Hematopoietic multipotent progenitor cell treated with erythropoietin and hydrocortisone succinate and interleukin-3 and kit ligand, for 17 days (in vitro differentiated cells): ENCODE data around the gene RSPO1.
"Not testable (repeated sequence)": the region's sequence is repeated elsewhere in the genome, so short reads cannot be mapped to it uniquely, and the experiment has no call there.

Source experiments
- DNase-seq: peaks from one replicate; pipeline ENCODE4 v3.0.0-alpha.2; 2015; ENCODE audit warnings: low spot score

The RSPO1 gene, protein sequence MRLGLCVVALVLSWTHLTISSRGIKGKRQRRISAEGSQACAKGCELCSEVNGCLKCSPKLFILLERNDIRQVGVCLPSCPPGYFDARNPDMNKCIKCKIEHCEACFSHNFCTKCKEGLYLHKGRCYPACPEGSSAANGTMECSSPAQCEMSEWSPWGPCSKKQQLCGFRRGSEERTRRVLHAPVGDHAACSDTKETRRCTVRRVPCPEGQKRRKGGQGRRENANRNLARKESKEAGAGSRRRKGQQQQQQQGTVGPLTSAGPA

GRCh38 chr1:37634244-37634991 is at the start of gene RSPO1:
Gene RSPO1 (minus strand): TSS chr1:37634892. CDS start chr1:37629661, 5,231 bp downstream.
- no peak for DNase-seq

DNA sequence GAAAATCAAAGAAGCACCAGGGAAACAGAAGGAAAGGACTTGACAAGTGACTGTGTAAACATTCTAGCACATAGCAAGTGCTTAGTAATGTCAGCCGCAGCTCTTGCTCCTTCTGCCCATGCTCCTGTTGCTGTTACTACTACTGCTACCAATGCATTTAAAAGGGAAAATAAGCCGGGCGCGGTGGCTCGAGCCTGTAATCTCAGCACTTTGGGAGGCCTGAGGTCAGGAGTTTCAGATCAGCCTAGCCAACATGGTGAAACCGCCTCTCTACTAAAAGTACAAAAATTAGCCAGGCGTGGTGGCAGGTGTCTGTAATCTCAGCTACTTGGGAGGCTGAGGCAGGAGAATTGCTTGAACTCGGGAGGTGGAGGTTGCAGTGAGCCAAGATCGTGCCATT is 49.5 kb upstream of the RSPO1 start:
- not testable (repeated sequence) for DNase-seq

DNA sequence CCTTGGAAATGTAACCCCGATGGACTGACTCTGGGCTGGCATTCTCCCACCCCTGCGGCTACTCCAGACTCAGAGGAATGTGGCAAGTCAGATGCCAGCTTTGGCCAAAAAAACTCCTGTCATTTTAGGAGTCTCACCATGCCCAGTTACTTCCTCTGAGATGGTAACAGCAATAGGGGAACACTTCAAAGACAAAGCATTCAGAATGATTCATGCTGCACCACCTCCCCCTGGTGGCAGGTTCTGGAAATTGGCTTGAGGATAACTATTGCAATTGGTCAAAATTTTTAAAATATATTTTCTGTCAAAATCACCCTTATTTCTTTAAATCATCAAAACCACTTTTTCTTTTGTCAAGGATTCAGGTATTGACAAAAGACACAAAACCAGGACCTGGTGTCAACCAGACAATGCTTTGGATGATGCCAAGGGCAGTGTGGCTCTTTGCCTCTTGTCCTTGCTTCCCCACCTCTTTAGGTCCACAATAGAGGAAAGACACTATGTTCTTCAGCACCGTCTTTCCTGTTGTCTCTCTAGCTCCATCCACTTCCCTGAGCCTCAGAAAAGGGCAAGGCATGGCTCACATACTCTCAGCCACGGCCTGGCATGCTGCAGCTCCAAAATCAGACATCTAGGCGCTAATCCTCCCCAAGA is 47.8 kb upstream of the RSPO1 start:
- DNase-seq, result peak; percentile 83

- no peak for DNase-seq
Observed at GRCh38 chr1:37680933-37681332, 46.2 kb upstream of the RSPO1 start.

DNA sequence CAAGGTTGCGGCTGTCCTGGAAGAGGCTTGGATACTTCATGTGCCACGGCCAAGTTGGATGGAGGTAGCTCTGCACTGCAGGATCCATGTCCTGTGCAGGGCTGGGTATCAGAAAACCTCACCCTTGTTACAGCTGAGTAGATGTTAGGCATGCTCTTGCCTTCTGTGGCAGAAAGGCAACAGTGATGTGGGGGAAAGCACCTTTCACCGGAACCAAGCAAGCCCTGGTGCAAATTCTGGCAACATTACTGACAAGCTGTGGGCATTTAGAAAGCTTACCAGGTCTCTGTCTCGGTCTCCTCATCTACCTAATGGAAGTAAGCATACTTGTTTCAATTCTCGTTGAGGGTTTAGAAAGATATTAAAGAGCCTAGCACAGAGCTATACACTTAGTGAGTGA is 43.1 kb upstream of the RSPO1 start:
- DNase-seq, result no peak

GRCh38 chr1:37677143-37677439 is 42.4 kb upstream of the RSPO1 start:
- DNase-seq, result no peak

DNA sequence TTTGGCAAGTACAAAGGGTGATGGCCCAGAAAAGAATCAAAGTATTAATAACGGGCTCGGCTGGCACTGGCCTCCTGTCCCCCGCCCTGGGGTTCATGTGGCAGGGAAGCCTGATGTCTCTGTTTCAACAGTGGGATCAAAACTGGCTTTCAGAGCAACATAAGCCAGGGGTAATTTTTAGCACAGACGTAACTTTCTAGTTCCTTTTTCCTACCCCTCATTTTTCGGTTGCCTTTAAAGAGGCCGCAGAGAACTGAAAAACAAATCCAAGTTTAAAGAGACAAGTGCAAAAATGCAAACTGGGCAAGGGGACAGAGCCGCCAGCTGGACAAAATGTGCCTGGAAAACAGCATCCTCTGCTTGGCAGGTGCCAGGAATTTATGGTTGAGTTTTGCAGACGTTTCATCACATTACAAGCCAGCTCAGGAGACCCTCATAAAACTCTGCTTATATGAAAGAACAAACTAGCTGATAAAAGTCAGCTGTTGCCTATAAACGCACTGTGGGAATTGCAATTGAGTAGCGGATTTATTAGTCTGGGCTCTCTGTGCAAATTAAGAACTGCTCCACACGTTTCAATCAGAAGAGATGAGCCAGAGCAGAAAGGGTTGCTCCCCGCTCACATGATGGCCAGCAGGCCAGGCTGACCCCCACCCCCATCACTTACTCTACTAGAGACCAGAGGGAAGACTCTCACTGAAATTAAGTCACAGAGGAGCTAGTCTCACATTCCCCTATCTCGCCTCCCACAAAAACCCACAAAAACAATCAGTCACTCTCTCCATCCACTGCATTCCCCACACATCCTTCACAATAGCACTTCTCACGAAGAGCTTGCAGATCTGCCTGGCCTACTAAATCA is 41.8 kb upstream of the RSPO1 start:
- no peak for DNase-seq

- DNase-seq, result no peak
Observed at GRCh38 chr1:37673920-37674319, 39.2 kb upstream of the RSPO1 start.

DNA sequence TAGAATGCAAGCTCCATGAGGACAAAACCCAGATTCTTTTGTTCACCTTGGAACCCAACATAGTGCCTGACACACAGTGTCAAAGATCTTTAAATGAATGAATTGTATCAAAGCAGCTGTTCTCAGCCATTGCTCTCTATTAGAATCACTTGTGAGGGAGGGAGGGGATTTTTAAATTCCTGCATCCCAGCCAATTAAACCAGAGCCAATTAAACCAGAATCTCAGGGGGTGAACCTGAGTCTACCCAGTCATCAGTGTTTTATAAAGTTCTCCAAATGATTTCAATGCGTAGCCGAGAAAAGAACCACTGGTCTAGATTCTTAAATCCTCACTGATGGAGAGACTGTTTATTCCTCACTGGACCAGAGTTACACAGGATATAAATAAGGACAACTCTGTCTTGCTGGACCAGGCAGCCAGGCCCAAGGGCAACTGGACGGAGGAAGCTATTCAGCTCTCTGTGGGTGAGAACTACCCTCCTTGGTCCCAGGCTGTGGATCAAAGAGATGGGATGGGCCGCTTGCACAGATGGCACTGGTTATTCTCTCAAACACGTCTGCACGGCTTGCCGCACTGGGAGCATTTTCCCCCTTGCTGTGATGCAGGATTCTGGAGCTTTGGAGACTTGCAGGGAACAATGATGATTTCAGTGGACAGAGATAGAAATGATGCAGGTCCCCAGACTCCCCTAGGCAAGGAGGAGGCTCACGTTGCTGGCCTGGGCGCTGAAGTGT is 37.6 kb upstream of the RSPO1 start:
- no peak for DNase-seq

DNA sequence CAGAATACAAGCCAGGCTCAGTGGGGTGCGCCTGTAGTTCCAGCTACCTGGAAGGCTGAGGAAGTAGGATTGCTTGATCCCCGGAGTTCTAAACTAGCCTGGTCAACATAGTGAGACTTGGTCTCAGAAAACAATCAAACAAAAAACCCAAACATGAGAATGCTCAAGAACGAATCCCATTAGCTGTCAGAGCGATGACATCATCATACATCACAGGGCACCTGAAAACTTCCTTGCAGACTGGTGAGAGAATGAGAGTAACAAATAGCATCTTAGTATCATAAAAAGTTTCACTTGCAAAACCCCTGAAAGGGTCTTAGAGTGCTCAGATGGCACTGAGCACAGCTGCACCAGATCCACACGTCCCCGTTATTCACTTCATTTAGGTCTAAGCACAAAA is 36.6 kb upstream of the RSPO1 start:
- DNase-seq, result no peak

DNA sequence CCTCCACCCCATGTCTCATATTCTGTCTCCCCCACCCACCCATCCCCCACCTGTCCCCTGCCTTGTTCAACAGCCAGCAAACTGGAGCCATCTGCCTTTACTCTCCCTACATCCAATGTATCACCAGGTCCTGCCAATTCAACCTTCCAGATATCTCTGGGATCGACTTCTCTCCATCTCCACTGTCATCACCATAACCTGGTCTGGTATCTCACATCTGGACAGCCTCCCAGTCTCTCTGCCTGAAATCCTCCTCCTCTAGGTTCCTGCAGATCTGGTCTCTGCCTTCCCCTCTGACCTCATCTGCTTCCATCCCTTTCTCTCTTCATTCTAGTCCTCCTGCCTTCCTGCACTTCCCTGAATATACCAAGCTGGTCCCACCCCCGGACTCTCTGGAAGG is 35.4 kb upstream of the RSPO1 start:
- no peak for DNase-seq

DNA sequence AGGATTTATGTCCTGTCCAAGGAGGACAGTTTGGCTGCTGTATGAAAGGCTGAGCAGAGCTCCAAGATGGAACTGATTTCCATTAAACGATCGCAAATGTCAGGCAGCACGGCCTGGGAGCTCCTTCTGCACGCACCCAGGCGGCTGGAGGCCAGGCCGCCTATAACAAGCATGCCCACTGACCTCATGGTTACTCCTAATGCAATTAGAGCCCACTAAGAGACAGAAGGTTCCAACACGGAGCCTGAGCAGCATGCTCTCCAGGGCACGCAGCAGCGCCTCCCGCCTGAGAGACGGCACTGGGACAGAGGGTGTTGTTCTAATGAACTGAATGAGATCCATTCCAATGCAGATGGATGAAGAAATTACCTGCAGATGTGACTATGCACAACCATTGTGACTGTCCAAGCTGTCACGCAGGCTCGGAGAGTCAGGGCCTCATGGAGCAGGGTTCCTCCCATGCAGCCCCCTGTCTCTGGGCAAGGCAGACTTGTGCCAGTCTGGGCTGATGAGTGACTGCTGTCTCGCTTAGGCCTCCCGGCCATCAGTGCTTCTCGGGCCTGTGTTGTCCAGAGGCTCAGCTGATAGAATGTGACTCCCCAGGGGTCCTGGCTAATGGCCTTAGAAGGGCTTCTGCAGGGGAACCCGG is 32.5 kb upstream of the RSPO1 start:
- no peak for DNase-seq

GRCh38 chr1:37666241-37666867 is 31.7 kb upstream of the RSPO1 start:
- DNase-seq, result no peak

DNA sequence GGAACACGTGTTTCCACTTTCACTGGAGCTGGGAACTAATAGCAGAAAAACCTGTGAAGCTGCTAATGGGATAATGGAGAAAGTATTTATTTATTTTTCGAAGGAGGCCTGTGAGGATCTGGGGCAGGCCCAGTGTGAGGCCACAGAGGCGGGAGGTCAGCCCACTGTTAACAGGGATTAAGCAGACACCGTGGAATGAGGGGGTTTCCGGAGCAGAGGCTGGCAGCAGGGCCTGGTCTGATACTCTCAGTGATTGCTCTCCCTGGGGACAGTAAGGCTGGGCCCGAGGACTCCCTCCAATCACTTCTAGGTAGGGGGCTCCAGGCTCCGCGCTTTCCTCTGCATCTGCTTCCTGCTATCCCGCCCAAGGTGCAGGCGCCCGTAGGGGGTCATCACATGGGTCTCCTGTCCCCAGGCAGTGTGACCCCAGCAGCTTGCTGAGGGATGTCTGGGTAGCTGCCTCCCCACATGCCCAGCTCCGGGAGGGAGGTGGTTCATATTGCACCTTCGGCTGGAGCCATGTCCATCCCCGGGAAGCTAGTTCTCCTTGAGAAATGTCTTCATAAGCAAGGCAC is 28.8 kb upstream of the RSPO1 start:
- no peak for DNase-seq

DNA sequence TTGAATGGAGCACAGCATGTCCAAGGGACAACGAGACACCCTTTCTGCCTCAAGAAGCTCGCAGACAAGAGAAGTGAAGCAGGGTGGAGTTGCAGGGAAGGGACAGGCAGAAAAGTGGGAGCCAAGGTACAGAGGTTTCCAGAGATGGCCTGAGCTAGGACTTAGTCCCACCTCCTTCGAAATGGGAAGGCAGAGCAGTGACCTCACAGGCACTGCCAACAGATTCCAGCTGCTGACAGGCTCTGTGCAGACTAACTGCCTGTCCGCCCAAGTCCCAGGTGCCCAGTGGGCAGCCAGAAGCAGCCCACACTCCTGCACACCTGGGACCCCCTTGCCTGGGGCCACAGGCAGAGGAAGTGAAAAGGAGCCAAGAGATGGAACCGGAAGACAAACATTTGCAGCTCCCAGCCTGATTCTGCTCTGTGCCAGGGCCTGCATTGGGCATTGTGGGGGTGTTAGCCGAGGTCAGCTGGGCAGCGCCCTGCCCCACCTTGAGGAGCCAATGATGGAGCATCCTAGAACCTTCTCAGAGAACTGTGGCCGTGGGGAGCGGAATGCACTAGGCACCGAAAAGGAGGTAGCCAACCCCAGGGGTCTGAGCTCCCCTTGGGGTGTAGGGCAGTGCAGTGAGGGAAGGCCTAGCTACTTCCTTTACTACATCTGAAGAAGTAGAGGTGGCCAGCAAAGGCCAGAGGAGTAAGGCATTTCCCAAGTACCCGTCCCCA is 27.5 kb upstream of the RSPO1 start:
- no peak for DNase-seq

- DNase-seq, result no peak
Observed at GRCh38 chr1:37661401-37661800, 26.7 kb upstream of the RSPO1 start.

DNA sequence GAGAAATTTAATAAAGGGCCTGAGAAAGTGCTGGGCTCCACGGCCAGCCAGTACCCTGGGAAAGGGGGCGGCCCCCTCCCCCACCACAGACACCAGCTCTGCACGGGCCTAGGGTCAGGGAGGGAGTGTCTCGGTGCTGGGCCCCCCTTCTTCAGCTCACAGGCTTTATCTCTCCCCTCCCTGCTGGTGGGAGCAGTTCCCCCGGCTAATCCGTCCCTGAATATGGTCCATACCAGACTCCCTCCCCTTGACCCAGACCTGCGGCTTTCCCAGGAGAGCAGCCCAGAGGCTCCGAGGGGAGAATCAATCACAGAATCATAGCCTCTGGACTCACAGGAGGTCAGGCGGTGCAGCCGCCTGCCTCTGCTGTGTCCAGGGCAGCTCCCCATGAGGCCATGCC is 26.0 kb upstream of the RSPO1 start:
- no peak for DNase-seq

DNA sequence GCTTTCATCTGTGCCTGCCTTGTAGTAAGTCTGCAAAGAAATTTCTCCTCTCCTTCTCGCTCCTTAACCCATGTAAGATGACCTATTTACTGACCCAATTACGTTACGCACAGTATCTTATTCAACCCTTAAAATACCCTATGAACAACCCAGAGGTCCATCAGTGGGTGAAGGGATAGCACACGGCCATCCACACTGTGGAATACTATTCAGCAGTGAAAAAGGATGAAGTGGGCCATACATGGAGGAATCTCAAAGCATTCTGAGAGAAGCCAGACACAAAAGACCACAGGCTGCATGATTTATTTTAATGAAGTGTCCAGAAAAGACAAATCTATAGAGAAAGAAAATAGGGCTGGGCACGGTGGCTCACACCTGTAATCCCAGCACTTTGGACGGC is 23.8 kb upstream of the RSPO1 start:
- DNase-seq, result no peak

GRCh38 chr1:37657620-37658412 is 23.1 kb upstream of the RSPO1 start:
- DNase-seq, result no peak
